DND-41 (cell line): ENCODE data around the gene ALKBH2.

Experiments used
- ATAC-seq: fragments of 200-7000 bp; cut with Tn5 transposase; 3 replicates; pipeline ENCODE4 v1.9.1; 2021; ENCODE audit warnings: low read depth; ENCODE audit not compliant: insufficient read depth
- DNase-seq: peaks from one replicate; pipeline ENCODE4 v3.0.0-alpha.2; 2020
- H2AFZ ChIP-seq: 2 replicates; pipeline ENCODE4 v1.6.0; 2012; ENCODE audit warnings: low read depth, low read length
- H3K27ac ChIP-seq: 2 replicates; pipeline ENCODE4 v1.5.1; 2012; ENCODE audit warnings: low read length, inconsistent platforms
- H3K27me3 ChIP-seq: fragments of 200-600 bp; sonication (generic); 2 replicates; pipeline ENCODE4 v1.6.0; 2012; ENCODE audit warnings: low read length, mild to moderate bottlenecking, inconsistent platforms; ENCODE audit not compliant: insufficient read depth, poor library complexity
- H3K36me3 ChIP-seq: 2 replicates; pipeline ENCODE4 v1.5.1; 2012; ENCODE audit warnings: low read length, inconsistent platforms; ENCODE audit not compliant: insufficient read depth
- H3K4me1 ChIP-seq: 2 replicates; pipeline ENCODE4 v1.5.1; 2012; ENCODE audit warnings: mild to moderate bottlenecking, low read length; ENCODE audit not compliant: insufficient read depth
- H3K4me2 ChIP-seq: 2 replicates; pipeline ENCODE4 v1.6.0; 2012; ENCODE audit warnings: mild to moderate bottlenecking, moderate library complexity, low read length, inconsistent platforms; ENCODE audit not compliant: insufficient read depth
- H3K4me3 ChIP-seq, 2 experiments: fragments of 200-600 bp in 1 of 2; shearing (Covaris generic) in 1 of 2; 2 replicates each; pipeline ENCODE4 v1.5.1; 2012 to 2016; ENCODE audit warnings: inconsistent platforms in 2 of 2, low read length in 2 of 2, mild to moderate bottlenecking in 2 of 2, low read depth in 1 of 2, moderate library complexity in 1 of 2
- H3K79me2 ChIP-seq: 2 replicates; pipeline ENCODE4 v1.6.0; 2012; ENCODE audit warnings: low read length, inconsistent platforms; ENCODE audit not compliant: insufficient read depth
- H3K9ac ChIP-seq: 2 replicates; pipeline ENCODE4 v1.6.0; 2012; ENCODE audit warnings: low read depth, mild to moderate bottlenecking, inconsistent platforms, low read length, moderate library complexity
- H3K9me3 ChIP-seq: 2 replicates; pipeline ENCODE4 v1.5.1; 2012; ENCODE audit warnings: low read length, moderate library complexity, mild to moderate bottlenecking, inconsistent platforms; ENCODE audit not compliant: insufficient read depth, severe bottlenecking
- H4K20me1 ChIP-seq: 2 replicates; pipeline ENCODE4 v1.6.0; 2012; ENCODE audit warnings: low read length; ENCODE audit not compliant: insufficient read depth
- EZH2 ChIP-seq: IDR thresholded peaks from 3 replicates; pipeline ENCODE4 v1.6.1; 2012; ENCODE audit warnings: borderline replicate concordance, low read depth, mild to moderate bottlenecking, moderate library complexity, low read length, inconsistent platforms; ENCODE audit not compliant: severe bottlenecking
- TF ChIP-seq, protein P1 (sequence below): IDR thresholded peaks from 2 replicates; pipeline ENCODE4 v1.5.1; 2012; ENCODE audit warnings: borderline replicate concordance, low read length, moderate library complexity, mild to moderate bottlenecking; ENCODE audit not compliant: poor library complexity, severe bottlenecking; ENCODE audit errors: extremely low read depth

The ALKBH2 gene

GRCh38 chr12:109121346-109121880, 28.1 kb upstream of the ALKBH2 start:
- TF ChIP-seq EZH2: no peak
- TF ChIP-seq, protein P1, sequence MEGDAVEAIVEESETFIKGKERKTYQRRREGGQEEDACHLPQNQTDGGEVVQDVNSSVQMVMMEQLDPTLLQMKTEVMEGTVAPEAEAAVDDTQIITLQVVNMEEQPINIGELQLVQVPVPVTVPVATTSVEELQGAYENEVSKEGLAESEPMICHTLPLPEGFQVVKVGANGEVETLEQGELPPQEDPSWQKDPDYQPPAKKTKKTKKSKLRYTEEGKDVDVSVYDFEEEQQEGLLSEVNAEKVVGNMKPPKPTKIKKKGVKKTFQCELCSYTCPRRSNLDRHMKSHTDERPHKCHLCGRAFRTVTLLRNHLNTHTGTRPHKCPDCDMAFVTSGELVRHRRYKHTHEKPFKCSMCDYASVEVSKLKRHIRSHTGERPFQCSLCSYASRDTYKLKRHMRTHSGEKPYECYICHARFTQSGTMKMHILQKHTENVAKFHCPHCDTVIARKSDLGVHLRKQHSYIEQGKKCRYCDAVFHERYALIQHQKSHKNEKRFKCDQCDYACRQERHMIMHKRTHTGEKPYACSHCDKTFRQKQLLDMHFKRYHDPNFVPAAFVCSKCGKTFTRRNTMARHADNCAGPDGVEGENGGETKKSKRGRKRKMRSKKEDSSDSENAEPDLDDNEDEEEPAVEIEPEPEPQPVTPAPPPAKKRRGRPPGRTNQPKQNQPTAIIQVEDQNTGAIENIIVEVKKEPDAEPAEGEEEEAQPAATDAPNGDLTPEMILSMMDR: no peak
- H3K4me1 ChIP-seq: peaks cover 10% of the 10 kb centered on the region
- H3K9me3 ChIP-seq: no peaks in the 10 kb centered on the region
- no peak overlapping the region for H2AFZ ChIP-seq
- no peak overlapping the region for H3K27ac ChIP-seq
- ATAC-seq (no peak), DNase-seq (no peak)
- no peak overlapping the region for H3K4me3 ChIP-seq
- H3K27me3 ChIP-seq: no peaks in the 10 kb centered on the region
- H3K4me2 ChIP-seq: no peak overlapping the region
- H3K36me3 ChIP-seq: no peaks in the 10 kb centered on the region
- H3K9ac ChIP-seq: no peak overlapping the region
- no peaks in the 10 kb centered on the region for H4K20me1 ChIP-seq
- no peaks in the 10 kb centered on the region for H3K79me2 ChIP-seq

DNA sequence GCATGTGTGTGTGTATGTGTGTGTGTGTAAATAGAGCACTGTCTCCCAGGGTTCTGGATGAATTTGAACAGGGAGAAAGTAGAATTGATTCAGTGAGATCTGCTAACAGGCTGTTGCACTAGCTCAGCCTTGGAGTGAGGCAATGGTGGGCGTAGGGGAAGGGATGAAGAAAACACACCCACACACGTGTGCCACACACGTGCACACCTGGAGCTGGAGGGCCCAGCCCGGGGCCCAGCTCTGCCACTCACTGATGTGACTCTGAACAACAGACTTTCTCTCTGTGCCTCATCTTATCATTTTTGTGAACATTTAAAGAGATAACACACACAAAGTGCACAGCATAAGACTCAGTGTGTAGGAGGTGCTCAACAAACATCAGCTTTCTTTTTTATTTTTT, 27.3 kb upstream of the ALKBH2 start:
- Histone ChIP-seq H4K20me1 (no peaks in the 10 kb centered on the region), H2AFZ (no peak overlapping the region), H3K4me1 (peaks cover 19% of the 10 kb centered on the region), H3K4me2 (no peak overlapping the region), H3K79me2 (no peaks in the 10 kb centered on the region), H3K4me3 (no peak overlapping the region), H3K36me3 (no peaks in the 10 kb centered on the region), H3K27ac (no peak overlapping the region), H3K9ac (no peak overlapping the region), H3K9me3 (no peaks in the 10 kb centered on the region), H3K27me3 (no peaks in the 10 kb centered on the region)
- DNase-seq (no peak), ATAC-seq (no peak)
- no peak for TF ChIP-seq EZH2
- TF ChIP-seq, protein P1: no peak

- ATAC-seq (no peak), DNase-seq (no peak)
- Histone ChIP-seq H3K9me3 (no peaks in the 10 kb centered on the region), H2AFZ (no peak overlapping the region), H3K27me3 (no peaks in the 10 kb centered on the region), H3K9ac (no peak overlapping the region), H3K4me3 (no peak overlapping the region), H3K4me1 (peaks cover 21% of the 10 kb centered on the region), H3K79me2 (no peaks in the 10 kb centered on the region), H4K20me1 (no peaks in the 10 kb centered on the region), H3K4me2 (no peak overlapping the region), H3K27ac (no peak overlapping the region), H3K36me3 (no peaks in the 10 kb centered on the region)
- TF ChIP-seq, protein P1: no peak
- no peak for TF ChIP-seq EZH2
Measured at GRCh38 chr12:109120095-109120494, 26.8 kb upstream of the ALKBH2 start.

GRCh38 chr12:109116611-109116949, 23.3 kb upstream of the ALKBH2 start:
- H3K9me3 ChIP-seq: no peaks in the 10 kb centered on the region
- H3K9ac ChIP-seq: no peak overlapping the region
- no peaks in the 10 kb centered on the region for H3K27me3 ChIP-seq
- DNase-seq (no peak), ATAC-seq (no peak)
- peaks cover 21% of the 10 kb centered on the region for H3K4me1 ChIP-seq
- no peaks in the 10 kb centered on the region for H3K79me2 ChIP-seq
- peak overlapping the region; percentile 30; the same call in 1 of the 2 replicates for H2AFZ ChIP-seq
- H4K20me1 ChIP-seq: no peaks in the 10 kb centered on the region
- no peak overlapping the region for H3K4me2 ChIP-seq
- no peak overlapping the region; the same call in 1 of the 2 replicates for H3K27ac ChIP-seq
- no peak overlapping the region for H3K4me3 ChIP-seq
- H3K36me3 ChIP-seq: no peaks in the 10 kb centered on the region
- TF ChIP-seq EZH2: no peak
- TF ChIP-seq, protein P1: no peak
